HG03108 (cell line): ENCODE data around the gene SSH3.

ENCODE experiments used
- ATAC-seq: cut with Tn5 transposase; IDR thresholded peaks from one replicate; pipeline ENCODE4 v1.9.1; 2021; ENCODE audit warnings: moderate library complexity; ENCODE audit not compliant: unreplicated experiment

The SSH3 gene

DNA sequence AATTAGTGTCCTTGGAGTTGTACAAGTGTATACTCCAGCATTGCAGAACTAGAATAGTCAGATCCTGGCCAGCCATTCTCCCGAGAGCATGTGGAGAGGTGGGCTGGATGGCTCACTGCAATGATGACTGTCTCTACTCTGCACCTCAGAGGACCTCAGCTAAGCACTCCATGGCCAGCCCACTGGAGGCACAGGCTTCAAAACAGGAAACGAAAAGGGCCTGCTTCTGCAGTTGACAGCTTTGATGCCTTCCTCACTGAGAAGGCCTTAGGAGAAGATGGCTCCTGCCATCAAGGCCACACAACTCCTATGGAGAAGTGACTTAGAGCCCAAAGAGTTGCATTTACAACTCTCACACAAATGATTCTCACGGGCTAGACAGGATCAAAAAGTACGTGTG, 40.9 kb downstream of the SSH3 start:
- no peak for ATAC-seq

GRCh38 chr11:67345247-67345919, 42.1 kb downstream of the SSH3 start:
- no peak for ATAC-seq

DNA sequence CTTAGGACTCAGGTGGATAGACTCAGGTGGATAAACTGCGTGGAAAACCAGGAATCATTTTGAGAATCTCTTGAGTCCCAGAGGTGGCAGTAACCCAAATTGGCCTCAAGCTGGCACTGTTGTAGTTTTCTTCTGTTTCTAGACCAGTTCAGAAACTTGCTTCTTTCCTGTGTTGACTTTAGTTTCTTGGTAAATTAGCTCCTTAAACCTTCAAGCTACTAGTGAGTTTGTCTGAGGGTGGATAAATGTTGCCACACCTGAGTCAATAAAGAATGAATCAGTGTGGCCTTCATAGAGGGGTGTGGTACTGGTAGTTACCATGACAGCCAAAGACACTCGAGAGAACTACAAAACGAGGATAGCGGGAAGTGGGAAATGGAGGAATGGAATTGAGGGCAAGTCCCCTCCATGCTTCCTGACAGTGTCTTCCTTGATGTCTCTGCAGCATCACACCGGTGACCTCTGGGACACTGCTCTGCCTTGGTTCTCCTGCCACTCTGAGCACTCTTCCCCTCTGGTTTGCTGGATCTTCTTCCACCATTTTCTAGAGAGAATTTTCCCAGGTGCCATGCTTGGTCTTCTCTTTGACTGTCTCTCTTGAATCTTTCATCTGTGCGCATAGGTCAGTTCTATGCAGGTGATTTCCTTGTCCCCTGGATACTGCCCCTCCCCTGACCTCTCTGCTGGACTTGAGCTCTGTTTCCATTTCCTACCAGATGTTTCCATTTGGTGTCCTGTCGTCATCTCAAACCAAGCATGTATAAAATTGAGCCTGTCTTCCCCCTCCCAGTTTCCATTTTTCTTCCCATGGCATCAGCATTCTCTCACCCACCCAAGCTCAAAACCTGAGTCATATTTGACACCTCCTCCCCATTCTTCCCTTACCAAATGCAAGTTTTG, 42.8 kb downstream of the SSH3 start:
- ATAC-seq = no peak

DNA sequence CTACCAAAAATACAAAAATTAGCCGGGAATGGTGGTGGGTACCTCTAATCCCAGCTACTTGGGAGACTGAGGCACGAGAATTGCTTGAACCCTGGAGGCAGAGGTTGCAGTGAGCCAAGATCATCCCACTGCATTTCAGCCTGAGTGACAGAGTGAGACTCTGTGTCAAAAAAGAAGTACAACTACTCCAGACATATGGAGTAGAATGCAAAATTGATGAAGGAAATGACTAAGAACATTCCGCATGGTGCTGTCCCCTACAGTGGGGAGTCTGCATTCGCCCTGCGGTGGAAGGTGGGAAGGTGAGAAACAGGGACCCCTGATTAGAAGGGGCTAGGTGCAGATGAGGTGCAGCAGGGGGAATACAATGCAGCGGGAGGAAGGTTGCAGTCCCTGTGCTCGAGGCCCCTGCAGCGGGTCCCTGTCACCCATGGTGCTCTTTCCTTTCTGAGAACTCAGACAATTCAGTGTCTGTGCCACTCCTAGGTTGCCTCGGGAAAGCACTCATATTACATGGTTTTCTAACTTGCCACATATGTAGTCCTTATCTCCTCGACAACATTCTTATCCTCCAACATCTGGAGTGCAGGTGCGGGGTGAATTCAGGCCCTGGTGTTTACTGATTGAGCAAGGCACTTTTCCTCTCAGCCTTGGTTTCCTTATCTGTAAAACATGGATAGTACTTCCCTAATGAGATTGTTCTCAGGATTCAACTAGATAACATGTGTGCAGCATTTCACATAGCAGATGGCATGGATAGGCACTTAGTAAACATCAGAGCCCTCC, 44.8 kb downstream of the SSH3 start:
- no peak for ATAC-seq

GRCh38 chr11:67349036-67349435, 45.7 kb downstream of the SSH3 start:
- no peak for ATAC-seq

DNA sequence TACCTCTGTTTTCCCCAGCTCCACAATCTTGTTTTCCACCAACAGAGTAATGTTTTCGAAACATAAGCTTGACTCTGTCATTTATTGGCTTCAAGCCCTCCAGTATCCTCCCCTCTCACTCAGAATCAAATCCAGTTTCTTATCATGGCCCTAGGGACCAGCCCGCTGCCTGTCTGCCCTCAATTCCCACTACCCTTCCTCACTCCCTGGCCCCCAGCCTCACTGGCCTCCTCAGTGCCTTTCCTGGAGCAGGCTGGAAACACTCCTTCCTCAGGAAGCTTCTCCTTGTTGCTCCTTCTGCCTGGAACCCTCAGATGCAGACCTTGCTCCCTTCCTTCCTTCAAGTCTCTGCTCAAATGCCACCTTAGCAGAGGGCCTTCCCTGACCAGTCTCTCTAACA, 46.1 kb downstream of the SSH3 start:
- ATAC-seq = no peak

DNA sequence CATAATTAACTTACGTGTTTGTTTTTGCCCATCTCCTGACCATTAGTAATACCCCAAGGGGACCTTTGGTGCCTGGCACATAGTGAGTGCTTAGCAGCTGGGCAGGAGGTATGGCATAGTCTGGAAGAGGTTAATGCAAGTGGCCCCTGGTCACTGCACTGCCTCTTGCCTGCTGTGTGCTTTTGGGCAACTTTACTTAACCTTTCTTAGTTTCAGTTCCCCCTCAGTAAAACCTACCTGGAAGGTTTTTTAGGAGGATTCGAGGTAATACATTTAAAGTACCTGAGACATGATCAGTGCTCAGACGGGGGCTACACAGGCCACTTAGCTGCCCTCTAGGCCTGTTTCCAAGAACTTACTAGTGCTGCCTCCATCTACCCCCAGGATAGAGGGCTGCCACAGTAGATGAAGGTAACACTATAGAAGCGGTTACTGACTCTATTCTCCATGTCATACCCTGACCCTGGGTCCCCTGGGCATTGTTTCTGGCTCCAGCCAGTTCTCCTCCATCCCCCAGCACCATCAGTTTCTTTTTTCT, 46.7 kb downstream of the SSH3 start:
- no peak for ATAC-seq

DNA sequence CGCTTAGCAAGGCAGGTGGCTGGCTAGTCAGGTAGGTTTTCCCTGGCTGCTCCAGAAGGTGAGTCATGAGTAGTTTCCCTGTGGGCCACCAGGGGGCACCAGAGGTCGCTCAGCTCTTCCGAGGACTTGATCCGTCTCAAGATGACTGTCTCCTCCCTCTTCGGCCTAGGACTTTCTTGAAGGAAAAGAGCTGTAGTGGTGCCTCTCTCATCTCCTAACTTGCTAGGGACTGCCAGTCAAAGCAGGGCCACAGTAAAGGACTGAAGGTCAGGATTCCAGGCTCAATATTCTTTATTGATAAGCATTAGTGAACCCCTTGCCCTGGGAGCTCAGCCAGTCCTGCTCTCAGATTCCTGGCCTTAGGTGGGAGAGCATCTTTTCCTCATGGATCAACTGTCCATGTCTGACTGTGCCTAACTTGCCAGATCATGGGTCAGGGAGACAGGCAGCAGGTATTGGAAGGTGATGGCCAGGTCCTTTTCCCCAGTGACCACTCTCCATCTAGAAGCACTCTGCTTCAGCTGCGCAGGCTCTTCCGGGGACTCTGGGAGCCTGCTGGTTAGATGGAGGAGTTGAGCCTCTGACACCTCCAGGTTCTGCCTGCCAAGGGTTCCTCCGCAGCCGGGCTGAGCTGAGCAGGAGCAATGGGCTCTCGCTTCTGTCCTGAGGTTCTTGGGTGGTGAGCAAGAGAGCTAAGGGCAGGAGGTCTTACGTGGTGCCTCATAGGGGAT, 48.1 kb downstream of the SSH3 start:
- ATAC-seq = no peak

DNA sequence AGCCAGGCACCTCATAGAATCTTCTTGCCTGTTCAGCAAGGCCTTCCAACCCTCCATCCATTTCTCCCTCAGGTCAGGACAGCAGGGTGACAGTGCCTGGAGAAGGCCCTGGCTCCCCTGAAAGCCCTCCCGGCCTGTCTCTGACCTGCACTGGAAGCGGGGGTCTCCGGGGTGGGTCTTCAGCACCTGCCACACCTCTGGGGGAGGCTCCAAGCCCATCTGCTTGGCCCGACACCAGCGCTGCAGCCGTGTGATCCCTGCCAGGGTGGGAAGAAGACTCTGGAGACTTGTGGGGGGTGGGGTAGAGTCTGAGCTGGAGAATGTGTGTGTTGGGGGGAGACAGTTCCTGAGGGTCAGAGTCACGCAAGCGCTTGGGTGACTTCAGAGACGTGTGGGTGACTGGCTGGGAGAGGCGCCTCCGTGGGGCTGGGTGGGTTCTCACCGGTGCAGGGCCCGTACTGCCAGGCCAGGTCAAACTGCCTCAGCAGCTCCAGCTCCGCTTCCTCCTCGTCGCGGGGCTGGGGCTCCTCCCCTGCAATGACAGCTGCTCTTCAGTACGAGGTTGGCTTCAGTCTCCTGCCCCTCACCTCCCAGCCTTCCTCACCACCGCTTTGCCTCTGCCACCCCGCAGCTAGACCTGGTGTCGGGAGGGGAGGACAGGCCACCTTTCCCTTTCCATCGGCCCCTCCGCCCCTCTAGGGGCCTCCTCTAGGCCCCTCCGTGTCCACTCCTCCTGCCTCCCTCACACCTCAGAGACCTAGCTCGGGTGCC, 49.4 kb downstream of the SSH3 start:
- peak; percentile 1 for ATAC-seq

DNA sequence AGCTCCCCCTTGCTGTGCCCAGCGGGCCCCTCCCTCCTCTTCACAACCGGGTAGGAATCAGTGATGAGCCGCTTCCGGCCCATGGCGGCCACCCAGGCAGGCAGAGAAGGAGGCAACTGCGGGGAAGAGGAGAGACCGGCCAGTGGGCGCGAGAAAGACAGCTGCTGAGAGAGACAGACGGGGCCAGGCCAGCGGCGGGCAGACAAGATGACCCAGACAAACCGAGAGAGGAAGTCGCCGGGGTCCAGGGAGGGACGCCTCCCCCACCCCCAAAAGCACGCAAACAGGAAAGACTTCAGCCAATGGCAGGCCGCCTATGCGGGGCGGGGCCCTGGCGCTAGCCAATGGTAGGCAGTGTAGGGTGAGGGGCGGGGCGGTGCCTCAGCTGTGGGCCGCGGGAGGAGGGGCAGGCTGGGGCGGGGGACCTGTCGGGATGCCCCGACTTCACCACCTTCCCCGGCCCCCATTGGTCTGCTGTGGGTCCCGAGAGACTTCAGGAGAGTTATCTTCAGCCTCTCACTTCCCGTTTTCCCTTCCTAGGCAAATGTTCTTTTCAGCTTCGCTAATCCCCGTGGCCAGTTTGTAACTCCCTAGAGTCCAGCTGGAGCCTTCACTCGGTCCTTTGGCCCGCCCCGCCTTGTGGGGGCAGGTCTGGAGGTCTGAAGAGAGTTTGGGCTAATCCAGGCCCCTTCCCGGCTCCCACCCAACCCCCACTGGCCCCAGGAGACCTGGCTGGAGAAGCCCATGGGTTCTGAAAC, 50.2 kb downstream of the SSH3 start, which contains the start of gene POLD4:
Gene POLD4, minus strand, starts transcription at position 230 of the 758 bp plus-strand sequence. Its CDS starts 147 bp downstream, at position 83.
- ATAC-seq = peak; percentile 64

DNA sequence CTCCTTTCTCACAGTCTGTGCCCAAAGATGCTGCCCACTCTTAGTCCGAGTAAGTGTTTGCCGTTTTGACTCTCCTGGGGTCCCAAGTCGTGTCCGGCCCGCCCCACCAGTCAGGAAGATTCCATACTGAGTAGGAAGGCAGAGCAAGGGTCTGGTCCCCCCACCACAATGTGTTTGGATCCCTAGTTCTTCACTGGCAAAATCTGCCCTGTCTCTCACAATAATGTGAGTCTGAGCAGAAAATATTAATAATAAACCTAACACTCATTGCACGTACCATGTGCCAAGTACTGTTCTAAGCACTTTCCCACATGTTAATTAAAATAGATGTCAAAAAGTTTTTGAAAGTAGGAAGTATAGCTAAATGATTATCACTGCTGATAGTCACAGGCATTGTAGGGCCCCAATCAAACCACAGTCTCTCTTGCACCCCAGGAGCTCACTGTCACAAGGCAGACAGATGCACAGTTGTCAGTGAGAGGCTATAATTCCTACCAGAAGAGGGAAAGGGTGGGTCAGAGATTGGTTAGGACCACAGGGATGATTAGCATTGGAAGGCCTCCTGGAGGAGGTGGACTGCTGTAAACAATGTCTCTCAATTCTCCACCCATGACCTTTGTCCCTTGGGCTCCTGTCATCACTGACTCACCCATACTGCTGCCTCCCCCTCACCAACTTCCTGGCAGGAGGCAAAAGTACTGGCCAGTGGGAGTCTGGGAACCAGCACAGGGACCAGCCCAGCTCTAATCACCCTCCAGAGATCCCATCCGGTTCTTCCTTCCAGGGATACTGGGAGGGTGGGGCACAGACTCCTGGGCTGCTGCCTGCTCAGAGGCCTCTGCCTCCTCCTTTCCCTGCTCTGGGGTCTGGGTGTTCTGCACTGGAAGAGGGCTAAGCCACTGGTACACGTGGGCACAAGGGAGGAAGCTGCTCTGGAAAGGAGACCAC, 51.0 kb downstream of the SSH3 start:
- no peak for ATAC-seq

DNA sequence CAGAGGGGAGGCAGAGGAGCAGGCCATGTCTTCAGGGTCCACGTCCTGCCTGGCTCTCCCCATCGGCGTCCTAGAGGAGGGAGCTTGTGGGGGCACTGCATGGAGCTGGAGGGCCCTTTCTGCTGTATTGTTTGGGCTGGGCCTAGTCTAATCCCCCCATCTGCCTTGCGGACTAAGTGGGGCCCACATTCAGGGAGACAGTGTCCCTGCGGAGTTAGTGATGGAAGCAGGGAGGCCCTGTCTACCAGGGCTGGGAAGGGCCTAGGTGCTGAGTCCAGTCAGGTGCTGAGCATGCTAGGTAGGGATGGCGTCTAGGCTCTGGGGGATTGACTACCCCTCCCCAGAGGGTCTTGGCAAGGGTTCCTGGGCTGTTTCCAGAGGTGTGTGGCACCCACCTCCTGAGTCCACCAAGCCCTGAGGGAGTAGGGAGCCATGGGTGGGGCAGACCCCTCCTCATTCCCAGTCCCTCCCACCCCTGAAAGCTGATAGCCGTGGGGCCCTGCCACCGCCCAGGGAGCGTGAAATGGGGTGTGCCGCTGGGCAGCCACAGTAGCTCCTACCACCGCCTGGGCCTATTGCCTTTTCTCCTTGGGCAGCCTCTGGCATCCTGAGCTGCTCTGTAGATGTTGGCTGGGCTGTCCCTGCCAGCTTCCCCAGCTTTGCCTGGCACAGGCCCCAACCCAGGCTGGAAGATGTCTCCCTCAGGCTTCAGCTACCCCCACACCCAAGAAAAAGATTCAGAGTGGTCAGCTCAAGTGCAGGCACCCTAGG, 51.9 kb downstream of the SSH3 start:
- no peak for ATAC-seq

GRCh38 chr11:67355794-67356386, 52.6 kb downstream of the SSH3 start:
- no peak for ATAC-seq

- ATAC-seq = no peak
Measured at GRCh38 chr11:67356387-67356863, 53.1 kb downstream of the SSH3 start.

GRCh38 chr11:67356864-67357561, 53.7 kb downstream of the SSH3 start:
- ATAC-seq = no peak
